Measurements from ENCODE around the gene ARHGAP21. TPM values are rescaled to one million over a fixed set of nuclear protein-coding genes. Genes with fewer than 3 reads are reported as not detected.

Gene ARHGAP21
- total RNA-seq, 3 donors from 2014 or later (not counting 1 experiment from before 2014, with no cell fraction given) = 30.9 to 45.8 (median 34.7) TPM

DNA sequence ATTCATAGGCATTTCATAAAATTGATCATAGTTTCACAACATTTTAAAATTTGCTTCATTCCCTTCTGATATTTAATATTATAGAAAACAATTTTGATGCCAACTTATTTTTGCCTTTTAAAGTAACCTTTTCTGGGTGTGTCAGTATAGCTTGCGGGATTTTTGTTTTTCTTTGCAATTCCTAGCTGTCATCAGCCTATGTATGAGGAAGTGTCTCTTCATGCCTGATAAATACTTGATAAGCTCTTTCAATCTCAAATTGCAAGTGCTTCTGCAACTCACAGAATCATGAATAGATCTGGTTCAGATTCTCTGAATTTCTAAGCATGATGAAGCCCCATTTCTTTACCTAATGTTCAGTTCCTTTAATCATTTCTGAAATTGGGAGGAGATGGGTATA, 28.0 kb upstream of the ARHGAP21 start:
- ATAC-seq (no peak), DNase-seq (no peak)
- Mint-ChIP-seq H3K36me3 (no peaks in the 10 kb centered on the region), H3K4me1 (no peaks in the 10 kb centered on the region), H3K27me3 (ENCODE audit: low read depth in 2 of 2) (peaks cover 0 to 2% of the 10 kb centered on the region in 2 donors), H3K27ac (no peak overlapping the region), H3K9me3 (no peaks in the 10 kb centered on the region), H3K4me3 (no peak overlapping the region)
- H3K36me3 ChIP-seq (ENCODE audit: control insufficient read depth, insufficient read depth, low read length) = no peaks in the 10 kb centered on the region
- 100% methylated on average over 1 of the region's 1 CpG for WGBS (ENCODE audit: insufficient coverage)
- no peak overlapping the region for H3K4me3 ChIP-seq (ENCODE audit: low read length)
- no peaks in the 10 kb centered on the region for H3K4me1 ChIP-seq (ENCODE audit: control insufficient read depth, insufficient read depth, low read length)
- TF ChIP-seq, protein P1, sequence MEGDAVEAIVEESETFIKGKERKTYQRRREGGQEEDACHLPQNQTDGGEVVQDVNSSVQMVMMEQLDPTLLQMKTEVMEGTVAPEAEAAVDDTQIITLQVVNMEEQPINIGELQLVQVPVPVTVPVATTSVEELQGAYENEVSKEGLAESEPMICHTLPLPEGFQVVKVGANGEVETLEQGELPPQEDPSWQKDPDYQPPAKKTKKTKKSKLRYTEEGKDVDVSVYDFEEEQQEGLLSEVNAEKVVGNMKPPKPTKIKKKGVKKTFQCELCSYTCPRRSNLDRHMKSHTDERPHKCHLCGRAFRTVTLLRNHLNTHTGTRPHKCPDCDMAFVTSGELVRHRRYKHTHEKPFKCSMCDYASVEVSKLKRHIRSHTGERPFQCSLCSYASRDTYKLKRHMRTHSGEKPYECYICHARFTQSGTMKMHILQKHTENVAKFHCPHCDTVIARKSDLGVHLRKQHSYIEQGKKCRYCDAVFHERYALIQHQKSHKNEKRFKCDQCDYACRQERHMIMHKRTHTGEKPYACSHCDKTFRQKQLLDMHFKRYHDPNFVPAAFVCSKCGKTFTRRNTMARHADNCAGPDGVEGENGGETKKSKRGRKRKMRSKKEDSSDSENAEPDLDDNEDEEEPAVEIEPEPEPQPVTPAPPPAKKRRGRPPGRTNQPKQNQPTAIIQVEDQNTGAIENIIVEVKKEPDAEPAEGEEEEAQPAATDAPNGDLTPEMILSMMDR (IDR thresholded peaks at IDR 0.05) = no peak
- no peak overlapping the region for H3K27ac ChIP-seq (ENCODE audit: low read length)
- intact Hi-C loops (cut with micrococcal nuclease) = no loop called here
- no peaks in the 10 kb centered on the region for H3K9me3 ChIP-seq (ENCODE audit: control insufficient read depth, insufficient read depth, low read length)
- no peaks in the 10 kb centered on the region for H3K27me3 ChIP-seq (ENCODE audit: control insufficient read depth, insufficient read depth, low read length)

DNA sequence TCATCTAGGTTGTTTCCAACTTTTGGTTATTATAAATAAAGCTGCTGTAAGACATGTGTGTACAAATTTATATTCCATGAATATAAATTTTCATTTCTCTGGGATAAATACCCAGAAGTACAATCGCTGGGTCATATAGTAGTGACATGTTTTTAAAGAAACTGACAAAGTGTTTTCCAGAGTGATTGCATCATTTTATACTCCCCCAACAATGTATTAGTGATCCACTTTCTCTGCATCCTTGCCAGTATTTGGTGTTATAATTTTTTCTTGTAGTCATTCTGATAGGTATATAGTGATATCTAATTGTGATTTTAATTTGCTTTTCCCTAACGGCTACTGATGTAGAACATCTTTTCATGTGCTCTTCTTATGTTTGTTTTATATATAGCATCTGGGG, 27.0 kb upstream of the ARHGAP21 start:
- Histone ChIP-seq H3K4me3 (ENCODE audit: low read length) (no peak overlapping the region), H3K36me3 (ENCODE audit: control insufficient read depth, insufficient read depth, low read length) (no peaks in the 10 kb centered on the region), H3K4me1 (ENCODE audit: control insufficient read depth, insufficient read depth, low read length) (no peaks in the 10 kb centered on the region), H3K27ac (ENCODE audit: low read length) (no peak overlapping the region), H3K9me3 (ENCODE audit: control insufficient read depth, insufficient read depth, low read length) (no peaks in the 10 kb centered on the region), H3K27me3 (ENCODE audit: control insufficient read depth, insufficient read depth, low read length) (no peaks in the 10 kb centered on the region)
- Mint-ChIP-seq H3K27me3 (ENCODE audit: low read depth in 2 of 2) (peaks cover 0 to 2% of the 10 kb centered on the region in 2 donors), H3K36me3 (no peaks in the 10 kb centered on the region), H3K27ac (no peak overlapping the region), H3K4me3 (no peak overlapping the region), H3K9me3 (no peaks in the 10 kb centered on the region), H3K4me1 (no peaks in the 10 kb centered on the region)
- TF ChIP-seq, protein P1 (IDR thresholded peaks at IDR 0.05) = no peak
- no peak for ATAC-seq
- intact Hi-C loops (cut with micrococcal nuclease) = no loop called here
- DNase-seq = no peak
- no CpG with 5 or more reads among the region's 2 CpGs for WGBS (ENCODE audit: insufficient coverage)

DNA sequence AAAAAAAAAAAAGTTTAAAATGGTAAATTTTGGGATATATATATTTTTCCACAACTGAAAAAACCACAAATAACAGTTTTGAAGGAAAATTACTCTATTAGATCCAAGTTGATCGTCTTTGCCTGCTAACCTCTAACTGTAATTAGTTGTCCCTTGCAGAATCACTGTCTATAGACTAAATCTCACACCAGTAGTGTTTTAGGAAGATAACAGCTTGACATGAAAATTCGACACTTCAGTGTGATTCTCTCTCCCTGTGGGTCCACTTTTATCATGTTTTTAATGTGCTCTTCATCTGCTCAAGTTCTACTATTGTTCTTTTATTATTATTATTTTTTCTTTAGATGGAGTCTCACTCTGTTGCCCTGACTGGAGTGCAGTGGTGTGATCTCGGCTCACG, 24.5 kb upstream of the ARHGAP21 start:
- intact Hi-C loops (cut with micrococcal nuclease) = no loop called here
- Histone ChIP-seq H3K27ac (ENCODE audit: low read length) (no peak overlapping the region), H3K4me1 (ENCODE audit: control insufficient read depth, insufficient read depth, low read length) (no peaks in the 10 kb centered on the region), H3K9me3 (ENCODE audit: control insufficient read depth, insufficient read depth, low read length) (no peaks in the 10 kb centered on the region), H3K27me3 (ENCODE audit: control insufficient read depth, insufficient read depth, low read length) (no peaks in the 10 kb centered on the region), H3K36me3 (ENCODE audit: control insufficient read depth, insufficient read depth, low read length) (no peaks in the 10 kb centered on the region), H3K4me3 (ENCODE audit: low read length) (no peak overlapping the region)
- ATAC-seq = no peak
- Mint-ChIP-seq H3K4me3 (no peak overlapping the region), H3K9me3 (no peaks in the 10 kb centered on the region), H3K27ac (no peak overlapping the region), H3K4me1 (no peaks in the 10 kb centered on the region), H3K36me3 (no peaks in the 10 kb centered on the region), H3K27me3 (ENCODE audit: low read depth in 2 of 2) (peaks cover 0 to 2% of the 10 kb centered on the region in 2 donors)
- WGBS (ENCODE audit: insufficient coverage) = 96% methylated on average over 3 of the region's 4 CpGs
- TF ChIP-seq, protein P1 (IDR thresholded peaks at IDR 0.05) = no peak
- no peak for DNase-seq

DNA sequence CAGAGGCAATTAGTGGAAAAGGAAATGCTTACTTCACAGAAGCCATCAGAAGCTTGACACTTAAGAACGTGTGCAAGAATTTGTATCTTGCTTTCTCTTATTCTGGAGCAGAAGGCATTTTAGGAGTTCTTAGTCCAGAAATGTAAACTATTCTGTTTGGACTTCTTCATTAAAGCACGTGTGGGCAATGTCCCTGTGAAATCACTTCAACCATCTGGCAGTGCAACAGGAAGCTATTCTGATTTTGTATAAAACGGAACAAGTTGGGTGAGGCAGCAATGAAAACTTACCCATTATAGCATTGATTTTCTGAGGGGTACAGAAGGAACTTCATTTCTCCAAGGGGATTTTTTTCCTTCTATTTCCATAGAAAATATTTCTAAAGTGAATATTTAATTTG, 21.3 kb upstream of the ARHGAP21 start:
- Mint-ChIP-seq H3K4me1 (no peaks in the 10 kb centered on the region), H3K27ac (no peak overlapping the region), H3K4me3 (no peak overlapping the region), H3K9me3 (no peaks in the 10 kb centered on the region), H3K27me3 (ENCODE audit: low read depth in 2 of 2) (no peaks in the 10 kb centered on the region), H3K36me3 (no peaks in the 10 kb centered on the region)
- Histone ChIP-seq H3K27me3 (ENCODE audit: control insufficient read depth, insufficient read depth, low read length) (no peaks in the 10 kb centered on the region), H3K4me3 (ENCODE audit: low read length) (no peak overlapping the region), H3K27ac (ENCODE audit: low read length) (no peak overlapping the region), H3K9me3 (ENCODE audit: control insufficient read depth, insufficient read depth, low read length) (no peaks in the 10 kb centered on the region), H3K36me3 (ENCODE audit: control insufficient read depth, insufficient read depth, low read length) (no peaks in the 10 kb centered on the region), H3K4me1 (ENCODE audit: control insufficient read depth, insufficient read depth, low read length) (no peaks in the 10 kb centered on the region)
- TF ChIP-seq, protein P1 (IDR thresholded peaks at IDR 0.05) = no peak
- intact Hi-C loops (cut with micrococcal nuclease) = no loop called here
- DNase-seq (no peak), ATAC-seq (no peak)
- 3% methylated on average over 3 of the region's 3 CpGs for WGBS (ENCODE audit: insufficient coverage)

Data from natural killer cell (primary cell).